ENCODE data around the gene VKORC1L1. TPM values are rescaled to one million over a fixed set of nuclear protein-coding genes. Genes with fewer than 3 reads are reported as not detected.

The VKORC1L1 gene
- total RNA-seq, 4 donors from 2014 or later: 5.0 to 11.0 (median 9.4) TPM

DNA sequence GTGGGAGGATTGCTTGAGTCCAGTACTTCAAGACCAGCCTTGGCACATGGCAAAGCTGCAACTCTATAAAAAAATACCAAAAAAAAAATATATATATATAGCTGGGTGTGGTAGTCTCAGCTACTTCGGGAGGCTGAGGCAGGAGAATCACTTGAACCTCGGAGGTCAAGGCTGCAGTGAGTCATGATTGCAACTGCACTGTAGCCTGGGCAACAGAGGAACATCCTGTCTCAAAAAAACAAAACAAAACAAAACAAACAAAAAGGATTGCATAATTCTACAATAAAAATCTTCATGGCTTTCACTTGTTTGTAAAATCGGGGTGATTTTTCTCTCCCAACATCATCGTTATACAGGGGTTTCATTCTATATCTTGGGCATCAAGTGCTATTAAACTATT, 74.0 kb downstream of the VKORC1L1 start:
- no peaks in the 10 kb centered on the region for H3K36me3 ChIP-seq
- peak in 1 of 3 donors; percentile 56 for DNase-seq
- H3K4me1 ChIP-seq: no peaks in the 10 kb centered on the region
- H3K27me3 ChIP-seq: no peaks in the 10 kb centered on the region
- no peak overlapping the region for H3K27ac ChIP-seq
- no peaks in the 10 kb centered on the region for H3K9me3 ChIP-seq
- H3K4me3 ChIP-seq: no peak overlapping the region
- TF ChIP-seq POLR2A (IDR thresholded peaks at IDR 0.05) (no peak), CTCF (IDR thresholded peaks at IDR 0.05) (no peak)

DNA sequence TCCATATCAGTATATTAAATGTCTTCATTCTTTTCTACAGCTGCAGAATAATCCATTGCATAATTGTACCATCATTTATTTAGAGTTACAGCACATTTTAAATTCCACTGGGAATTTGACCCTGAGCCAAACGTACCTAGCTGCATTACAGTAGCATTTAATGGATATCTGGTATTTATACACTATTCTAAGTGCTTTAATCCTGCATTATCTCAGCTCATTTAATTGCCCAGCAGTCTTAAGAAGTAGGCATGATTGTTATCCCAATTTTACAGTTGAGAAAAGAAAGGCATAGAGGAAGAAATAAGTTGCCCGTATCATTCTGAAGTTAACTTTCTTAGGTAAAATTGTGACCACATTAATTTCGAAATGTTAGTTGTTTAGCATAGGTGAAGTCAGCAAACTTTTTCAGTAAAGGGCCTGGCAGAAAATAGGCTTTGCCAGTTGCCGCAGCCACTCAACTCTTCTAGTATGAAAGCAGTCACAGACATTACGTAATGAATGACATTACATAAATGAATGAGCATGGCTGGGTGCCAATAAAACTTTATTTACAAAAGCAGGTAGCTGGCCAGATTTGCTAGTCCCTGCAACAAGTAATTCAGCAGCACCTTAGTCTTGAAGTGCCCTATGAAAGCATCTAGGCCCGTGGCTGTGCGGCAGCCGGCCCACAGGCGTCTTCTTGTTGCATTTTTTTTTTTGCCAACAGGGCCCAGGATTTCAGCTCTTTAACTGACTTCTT, 79.1 kb downstream of the VKORC1L1 start:
- Histone ChIP-seq H3K4me1 (no peaks in the 10 kb centered on the region), H3K36me3 (peaks cover 0 to 12% (median 0%) of the 10 kb centered on the region in 3 donors), H3K27me3 (no peaks in the 10 kb centered on the region), H3K4me3 (no peak overlapping the region), H3K9me3 (no peaks in the 10 kb centered on the region), H3K27ac (no peak overlapping the region)
- no peak for DNase-seq
- TF ChIP-seq POLR2A (IDR thresholded peaks at IDR 0.05) (no peak), CTCF (IDR thresholded peaks at IDR 0.05) (no peak)

- Histone ChIP-seq H3K9me3 (no peaks in the 10 kb centered on the region), H3K4me3 (no peak overlapping the region), H3K36me3 (peaks cover 0 to 23% (median 0%) of the 10 kb centered on the region in 3 donors), H3K27me3 (no peaks in the 10 kb centered on the region), H3K27ac (no peak overlapping the region), H3K4me1 (no peaks in the 10 kb centered on the region)
- TF ChIP-seq POLR2A (IDR thresholded peaks at IDR 0.05) (no peak), CTCF (IDR thresholded peaks at IDR 0.05) (no peak)
- DNase-seq: no peak
These were observed 80.3 kb downstream of the VKORC1L1 start for GRCh38 chr7:65953001-65953720.

- H3K36me3 ChIP-seq: peaks cover 0 to 29% (median 0%) of the 10 kb centered on the region in 3 donors
- DNase-seq: no peak
- no peak overlapping the region for H3K4me3 ChIP-seq
- no peaks in the 10 kb centered on the region for H3K4me1 ChIP-seq
- TF ChIP-seq POLR2A (IDR thresholded peaks at IDR 0.05) (no peak), CTCF (IDR thresholded peaks at IDR 0.05) (no peak)
- H3K27ac ChIP-seq: no peak overlapping the region
- H3K27me3 ChIP-seq: no peaks in the 10 kb centered on the region
- H3K9me3 ChIP-seq: no peaks in the 10 kb centered on the region
These were observed 81.1 kb downstream of the VKORC1L1 start for GRCh38 chr7:65953890-65954450.

GRCh38 chr7:65955718-65956117, 82.8 kb downstream of the VKORC1L1 start:
- H3K27me3 ChIP-seq: no peaks in the 10 kb centered on the region
- no peak for DNase-seq
- H3K27ac ChIP-seq: no peak overlapping the region
- H3K4me3 ChIP-seq: no peak overlapping the region
- no peaks in the 10 kb centered on the region for H3K4me1 ChIP-seq
- TF ChIP-seq CTCF (IDR thresholded peaks at IDR 0.05) (no peak), POLR2A (IDR thresholded peaks at IDR 0.05) (no peak)
- peaks cover 0 to 45% (median 0%) of the 10 kb centered on the region in 3 donors for H3K36me3 ChIP-seq
- no peaks in the 10 kb centered on the region for H3K9me3 ChIP-seq

Measured in Peyer's patch (tissue), 4 donors.